Measurements from ENCODE around the gene TMPRSS6.

TMPRSS6 gene

DNA sequence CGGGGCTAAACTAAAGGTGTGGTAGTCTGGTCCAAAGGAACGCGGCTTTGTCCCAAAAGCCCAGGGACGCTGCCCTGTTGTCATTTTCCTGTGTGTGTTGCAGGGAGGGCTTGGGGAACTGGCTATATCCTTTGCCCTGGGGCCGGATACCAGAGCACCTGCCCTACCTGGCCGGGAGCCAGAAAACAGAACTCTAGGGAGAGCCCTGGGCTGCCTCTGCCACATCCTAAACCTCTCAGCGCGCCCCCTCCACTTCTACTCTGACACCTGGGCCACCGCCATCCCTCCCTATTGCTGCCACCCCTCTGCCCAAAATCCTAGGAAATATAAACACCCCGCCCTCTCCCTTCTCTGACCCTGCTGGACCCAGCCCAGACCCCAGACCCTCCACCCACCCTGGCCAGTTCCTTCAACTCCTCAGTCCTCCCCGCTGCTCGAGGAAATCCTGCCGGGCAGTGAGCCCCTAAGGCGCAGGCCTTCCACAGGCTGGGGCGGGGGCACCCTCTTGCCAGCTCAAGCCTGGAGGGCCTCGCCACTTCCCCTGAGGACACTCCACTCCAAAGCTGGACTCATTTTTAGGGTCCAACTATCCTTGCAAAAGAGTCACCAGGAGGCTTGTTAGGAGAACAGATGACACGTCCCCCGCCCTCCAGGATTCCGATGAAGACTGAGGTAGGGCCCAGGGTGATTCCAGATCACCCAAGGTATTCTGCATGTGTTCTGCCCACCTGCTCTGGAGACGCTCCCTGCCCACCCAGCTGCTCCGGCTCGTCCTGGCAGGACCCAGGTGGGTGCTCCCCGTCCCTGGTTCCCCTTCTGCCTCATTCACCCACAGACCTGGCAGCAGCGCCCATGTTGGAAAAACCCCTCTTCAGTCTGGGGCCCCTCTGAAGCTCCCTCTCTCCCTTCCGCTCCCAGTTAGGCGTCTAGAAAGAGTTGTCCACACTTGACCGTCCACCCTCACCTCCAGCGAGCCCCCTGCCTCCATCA, 45.8 kb downstream of the TMPRSS6 start:
- DNase-seq = peak; percentile 61

DNA sequence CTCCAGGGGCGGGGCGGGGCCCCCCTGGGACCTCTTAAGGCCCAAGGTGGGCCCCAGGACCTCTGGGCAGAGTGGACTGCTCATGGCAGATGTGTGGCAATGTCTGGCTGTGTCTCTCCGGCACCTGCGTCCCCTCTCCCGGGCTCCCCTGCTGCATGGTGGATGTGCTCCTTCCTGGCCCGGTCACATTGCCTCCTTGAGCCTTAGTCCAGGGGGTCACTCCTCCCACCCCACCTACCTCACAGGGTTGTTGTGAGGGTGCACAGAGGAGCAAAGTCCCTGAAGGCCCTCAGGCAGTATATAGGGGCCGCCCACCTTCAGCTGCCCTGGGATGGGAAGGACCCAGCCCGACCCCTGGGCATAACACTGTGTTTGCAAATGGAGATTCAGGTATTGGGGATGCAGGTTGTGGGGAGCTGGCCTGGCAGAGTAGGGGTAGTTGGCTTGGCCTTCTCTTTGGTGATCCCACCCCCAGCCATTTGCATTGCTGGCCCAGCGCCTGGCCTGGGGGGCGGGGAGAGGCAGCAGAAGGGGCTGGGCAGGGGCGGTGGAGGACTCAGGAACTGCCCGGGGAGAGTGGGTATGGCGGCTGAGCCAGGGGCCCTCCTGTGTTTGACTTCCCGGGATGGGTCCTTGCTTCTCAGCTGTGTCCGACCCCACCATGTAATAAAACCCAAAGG, 46.7 kb downstream of the TMPRSS6 start:
- no peak for DNase-seq

DNA sequence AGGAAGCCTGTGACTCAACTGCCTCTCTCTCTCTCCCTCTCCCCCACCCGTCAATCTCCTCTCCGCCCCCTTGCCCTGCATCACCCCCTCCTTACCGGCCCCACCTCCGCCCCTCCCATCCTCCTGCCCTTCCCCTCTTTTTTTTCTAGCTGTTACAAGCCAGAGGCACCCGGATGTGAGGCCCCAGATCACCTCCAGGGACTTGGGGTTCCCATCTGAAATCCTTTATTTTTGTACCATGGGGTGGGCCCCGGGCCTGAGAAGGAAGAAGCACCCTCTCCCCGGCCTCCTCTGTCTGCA, 47.2 kb downstream of the TMPRSS6 start:
- DNase-seq = no peak

DNA sequence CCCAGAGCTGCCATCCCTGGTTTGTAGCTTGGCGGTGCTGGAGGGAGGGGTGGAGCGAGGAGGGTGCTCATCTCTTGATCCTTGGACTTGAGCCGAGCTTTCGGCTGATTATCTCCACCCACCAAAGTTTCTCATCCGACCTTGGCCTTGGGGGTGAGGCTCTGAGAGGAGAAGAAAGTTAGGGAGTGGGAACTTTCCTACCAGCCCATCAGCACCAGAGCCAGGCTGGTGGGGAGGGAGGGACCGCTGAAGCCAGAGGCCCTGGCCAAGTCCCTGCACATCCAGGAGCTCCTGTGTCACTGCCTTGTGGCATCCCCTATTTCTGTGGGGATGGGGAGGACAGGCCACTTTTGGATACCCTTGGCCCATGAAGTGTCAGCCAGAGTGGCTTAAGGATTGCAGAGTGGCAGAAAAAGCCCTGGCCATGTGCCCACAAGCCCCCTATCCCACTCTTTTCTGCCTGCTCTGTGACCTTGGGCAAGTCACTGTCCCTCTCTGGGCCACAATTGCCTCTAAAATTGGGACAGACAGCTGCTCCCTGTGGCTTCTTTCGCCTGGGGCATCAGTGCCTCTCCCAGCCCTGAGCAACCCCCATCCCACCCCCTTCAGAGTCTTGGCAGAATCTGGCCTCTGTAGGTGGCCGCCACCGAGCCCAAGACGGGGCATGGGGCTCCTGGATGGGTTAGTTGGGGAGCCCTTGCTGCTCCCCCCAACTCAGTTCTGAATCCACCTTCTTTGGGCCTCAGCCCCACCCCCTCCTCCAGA, 47.7 kb downstream of the TMPRSS6 start:
- no peak for DNase-seq

DNA sequence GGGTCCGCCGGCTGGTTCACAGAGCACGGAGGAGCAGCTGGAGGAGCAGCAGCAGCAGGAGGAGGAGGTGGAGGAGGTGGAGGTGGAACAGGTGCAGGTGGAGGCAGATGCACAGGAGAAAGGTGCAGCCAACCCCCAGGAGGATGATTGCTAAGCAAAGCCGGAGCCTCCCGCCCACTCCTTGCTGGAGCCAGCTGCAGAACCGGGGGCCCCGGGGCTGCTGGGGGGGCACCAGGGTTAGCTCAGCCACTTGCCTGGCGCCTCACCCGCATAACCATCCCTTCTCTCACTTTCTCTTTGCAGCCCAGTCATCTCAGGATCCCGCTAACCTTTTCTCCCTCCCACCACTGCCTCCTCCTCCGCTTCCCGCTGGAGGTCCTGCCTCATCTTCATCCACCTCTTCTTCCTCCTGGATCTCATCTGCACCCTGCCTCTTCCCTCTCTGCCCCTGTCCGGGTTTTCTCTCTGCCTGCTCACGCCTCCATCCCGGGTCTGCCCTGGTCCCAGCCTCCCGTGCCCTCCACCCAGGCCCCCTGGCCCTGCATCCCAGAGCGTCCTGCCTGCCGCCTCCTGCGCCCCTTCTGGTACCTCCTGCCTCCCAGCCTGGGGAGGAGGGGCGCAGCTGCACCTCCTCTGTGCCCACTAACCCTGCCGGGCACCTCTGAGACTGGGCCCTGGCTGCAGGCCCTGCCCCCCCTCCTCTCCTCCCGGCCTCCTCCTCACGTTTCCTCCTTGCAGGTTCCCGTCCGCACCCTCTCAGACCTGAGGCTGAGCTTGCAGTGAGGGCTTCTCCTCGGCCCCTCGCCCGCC, 48.5 kb downstream of the TMPRSS6 start:
- DNase-seq = peak; percentile 27

DNA sequence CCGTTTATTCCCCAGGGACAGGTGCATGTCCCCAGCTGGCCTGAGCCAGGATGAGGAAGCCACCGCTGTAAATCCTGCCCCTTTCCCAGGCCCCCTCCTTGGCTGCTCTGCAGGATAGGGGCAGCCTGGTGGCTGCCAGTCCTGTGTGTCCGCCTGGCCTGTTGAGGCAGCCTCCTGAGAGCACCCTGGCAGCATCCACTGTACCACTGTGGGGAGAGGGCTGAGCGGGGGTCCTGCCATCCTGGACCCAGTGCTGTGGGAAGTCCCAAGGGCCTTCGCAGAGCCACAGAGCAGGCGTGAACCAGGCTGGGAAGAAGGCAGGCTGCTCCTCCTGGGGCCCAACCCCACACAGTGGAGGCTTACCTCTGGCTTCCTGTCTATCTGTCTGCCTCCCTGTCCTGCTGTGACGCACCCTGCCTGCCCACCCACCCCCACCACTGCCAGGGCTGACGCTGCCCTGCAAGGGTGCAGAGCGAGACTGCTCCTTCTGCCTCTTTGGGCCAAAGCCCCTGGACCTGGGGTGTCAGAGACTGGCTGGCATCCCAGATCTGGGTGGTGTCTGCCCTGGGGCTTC, 49.5 kb downstream of the TMPRSS6 start:
- DNase-seq = no peak

DNA sequence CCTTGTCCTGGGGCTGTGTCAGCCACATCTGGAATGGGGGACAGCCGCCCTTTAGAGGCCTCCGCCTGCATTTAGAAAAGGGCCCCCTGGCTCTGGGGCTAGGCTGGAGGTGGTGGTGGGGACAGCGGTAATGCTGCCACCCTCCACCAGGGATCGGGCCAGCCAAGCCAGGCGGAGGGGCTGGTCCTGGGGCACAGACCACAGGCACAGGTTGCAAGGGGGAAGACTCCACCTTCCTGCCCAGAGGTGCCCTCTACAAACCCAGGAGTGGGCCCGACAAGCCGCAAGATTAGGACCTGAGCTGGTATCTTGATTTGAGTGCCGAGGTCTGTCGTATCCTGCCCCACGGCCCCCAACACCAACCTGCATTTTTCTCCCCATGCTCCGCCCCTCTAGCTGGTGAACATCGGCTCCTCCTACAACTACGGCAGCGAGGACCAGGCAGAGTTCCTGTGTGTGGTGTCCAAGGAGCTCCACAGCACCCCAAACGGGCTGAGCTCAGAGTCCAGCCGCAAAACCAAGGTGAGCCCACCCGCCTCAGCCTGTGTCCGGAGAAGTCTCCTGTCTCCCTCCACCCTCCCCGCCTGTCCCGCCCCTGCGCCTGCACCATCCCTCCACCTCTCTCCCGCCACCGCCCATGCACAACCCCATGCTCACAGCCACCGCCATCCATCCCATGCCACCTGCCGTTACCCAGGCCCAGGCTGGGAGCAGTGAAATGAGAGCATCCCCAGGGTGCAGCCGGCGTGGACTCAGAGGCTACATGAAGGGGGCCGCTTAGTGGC, 50.4 kb downstream of the TMPRSS6 start:
- no peak for DNase-seq

DNA sequence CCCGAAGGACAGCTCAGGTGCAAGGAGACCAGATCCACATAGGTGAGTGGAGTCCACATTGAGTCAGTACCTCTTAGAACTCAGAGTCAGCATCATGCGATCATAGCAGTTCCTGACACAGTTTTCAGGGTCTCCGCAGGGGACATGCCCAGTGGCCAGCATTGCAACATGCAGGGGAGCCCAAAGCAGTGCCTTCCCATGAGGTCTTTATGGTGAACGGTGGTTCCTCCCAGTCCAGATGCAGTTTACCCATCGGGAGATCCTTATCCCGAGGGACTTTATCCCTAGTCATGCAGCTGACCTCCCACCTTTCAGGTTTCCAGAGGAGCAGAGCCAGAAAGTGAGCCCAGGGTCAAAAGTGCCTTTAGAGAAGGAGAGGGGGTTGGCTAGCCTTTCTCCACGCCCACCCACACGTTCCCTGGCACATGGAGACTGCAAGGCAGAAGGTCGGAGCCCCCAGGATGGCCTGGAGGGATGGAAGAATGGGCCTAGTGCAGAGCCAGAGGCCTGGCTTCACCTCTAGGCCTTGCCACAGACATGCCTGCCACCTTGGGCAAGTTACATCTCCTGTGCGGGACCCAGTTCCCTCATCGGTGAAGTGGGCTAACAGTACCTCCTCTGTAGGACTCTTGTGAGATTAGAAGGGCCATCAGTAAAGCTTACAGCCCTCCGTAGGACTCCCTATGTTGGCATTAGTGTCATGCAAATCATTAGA, 51.6 kb downstream of the TMPRSS6 start:
- DNase-seq = no peak

DNA sequence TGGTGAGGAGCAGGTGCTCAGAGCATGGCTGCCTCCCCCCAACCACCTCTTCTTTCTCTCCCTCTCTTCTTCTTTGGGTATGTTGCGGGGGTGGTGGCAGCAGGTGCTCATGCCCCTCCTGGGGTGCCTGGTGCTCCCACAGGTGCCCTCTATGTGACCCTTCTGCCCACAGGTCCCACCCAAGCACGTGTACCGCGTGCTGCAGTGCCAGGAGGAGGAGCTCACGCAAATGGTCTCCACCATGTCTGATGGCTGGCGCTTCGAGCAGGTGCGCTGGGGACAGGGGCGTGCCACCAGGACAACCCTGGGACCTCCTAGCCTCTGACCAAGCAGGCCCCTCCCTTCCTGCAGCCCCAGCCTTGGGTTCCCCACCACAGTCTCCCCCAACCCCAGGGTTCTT, 52.3 kb downstream of the TMPRSS6 start:
- no peak for DNase-seq

DNA sequence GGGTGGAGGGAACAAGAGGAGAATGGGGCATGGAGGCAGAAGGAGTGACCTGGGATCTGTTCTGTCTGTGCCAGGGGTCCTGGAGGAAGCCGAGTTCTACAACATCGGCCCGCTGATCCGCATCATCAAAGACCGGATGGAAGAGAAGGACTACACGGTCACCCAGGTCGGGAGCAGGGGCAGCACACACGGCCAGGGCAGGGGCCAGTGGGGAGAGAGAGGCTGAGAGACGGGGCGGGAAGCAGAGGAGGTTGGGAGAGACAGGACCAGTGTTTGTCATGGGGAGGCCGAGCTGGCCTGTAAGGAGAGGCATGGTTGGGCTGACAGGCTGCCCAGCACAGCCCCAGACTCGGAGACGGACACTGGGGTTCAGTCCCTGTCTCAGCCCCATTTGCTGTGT, 53.3 kb downstream of the TMPRSS6 start:
- DNase-seq = no peak

DNA sequence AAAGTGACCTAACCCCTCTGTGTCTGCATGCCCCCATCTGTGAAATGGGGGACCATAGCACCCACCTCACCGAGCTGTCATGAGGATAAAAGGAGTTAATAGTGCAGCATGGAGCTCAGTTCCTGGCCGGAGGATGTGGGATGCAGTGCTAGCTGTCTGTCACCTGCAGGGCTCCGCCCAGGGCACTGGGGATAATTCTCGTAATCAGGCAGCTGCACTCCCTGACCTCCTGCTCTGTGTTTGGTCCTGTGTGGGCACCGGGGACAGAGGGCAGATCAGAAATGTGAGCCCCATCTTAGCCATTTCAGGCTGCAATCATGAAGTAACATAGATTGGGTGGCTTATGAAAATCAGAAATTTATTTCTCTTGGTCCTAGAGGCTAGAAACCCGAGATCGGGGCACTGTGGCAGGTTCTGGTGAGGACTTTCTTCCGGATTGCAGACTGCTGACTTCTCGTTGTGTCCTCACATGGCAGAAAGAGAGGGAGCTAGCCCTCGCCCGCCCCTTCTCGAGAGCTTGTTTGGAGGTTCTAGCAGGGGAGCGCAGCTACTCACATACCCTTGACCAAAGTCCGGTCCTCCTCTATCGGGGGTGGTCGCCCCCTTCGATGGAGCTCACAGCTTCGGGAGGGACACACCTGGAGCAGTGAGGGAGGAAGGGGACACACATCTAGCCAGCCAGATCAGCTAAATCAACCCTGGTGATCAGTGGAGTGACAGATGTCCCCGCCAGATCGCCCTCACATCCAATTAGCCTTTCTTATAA, 54.7 kb downstream of the TMPRSS6 start:
- DNase-seq = no peak

DNA sequence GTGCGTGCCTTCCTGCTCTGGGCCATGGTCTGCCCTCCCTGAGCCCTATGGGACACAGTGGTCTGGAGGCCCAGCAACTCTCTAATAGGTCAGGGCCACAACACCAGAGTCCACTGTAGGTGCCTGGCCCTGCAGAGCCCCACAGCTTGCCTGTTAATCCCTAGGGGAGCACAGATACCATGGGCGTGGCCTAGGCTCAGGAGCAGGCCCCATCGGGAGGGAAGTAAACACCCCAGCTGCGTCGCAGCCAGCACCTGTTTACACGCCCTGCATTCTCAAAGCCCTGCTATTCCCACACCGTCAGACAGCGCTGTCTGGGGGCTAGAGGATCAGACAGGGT, 55.5 kb downstream of the TMPRSS6 start:
- DNase-seq = peak; percentile 17

DNA sequence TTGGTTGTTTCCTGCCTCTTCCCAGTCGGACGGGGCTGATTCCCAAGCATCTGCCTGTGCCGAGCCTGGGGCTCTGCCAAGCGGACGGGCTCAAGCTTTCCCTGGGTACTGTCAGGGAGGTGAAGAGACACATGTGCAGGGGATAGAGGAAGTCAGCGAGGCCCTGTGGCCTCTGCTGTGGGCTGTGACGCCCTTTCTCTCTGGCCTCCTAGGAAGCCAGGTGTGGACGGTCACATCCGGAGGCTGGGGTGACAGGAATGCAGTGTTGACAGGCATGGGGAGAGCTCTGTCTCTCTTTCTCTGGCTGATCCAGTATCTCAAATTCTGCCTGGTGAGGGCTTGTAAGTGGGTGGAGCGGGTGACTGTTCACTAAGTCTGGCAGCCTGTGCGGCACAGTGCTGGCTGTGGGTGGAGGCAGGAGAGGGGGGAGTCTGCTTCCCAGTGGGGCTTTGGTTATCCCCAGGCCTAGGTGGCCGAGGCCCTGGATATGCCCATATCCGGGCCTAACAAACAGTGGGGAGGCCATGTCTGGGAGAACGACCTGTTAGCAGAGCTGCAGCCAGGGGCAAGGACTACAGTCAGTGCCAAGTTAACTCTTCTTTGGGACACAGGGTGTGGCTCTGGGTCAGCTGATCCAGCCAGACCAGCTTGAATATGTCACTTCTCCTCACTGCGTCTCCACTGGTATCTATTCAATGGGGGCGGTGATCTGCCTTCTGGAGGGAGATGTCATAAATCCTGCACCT, 56.0 kb downstream of the TMPRSS6 start:
- no peak for DNase-seq

DNA sequence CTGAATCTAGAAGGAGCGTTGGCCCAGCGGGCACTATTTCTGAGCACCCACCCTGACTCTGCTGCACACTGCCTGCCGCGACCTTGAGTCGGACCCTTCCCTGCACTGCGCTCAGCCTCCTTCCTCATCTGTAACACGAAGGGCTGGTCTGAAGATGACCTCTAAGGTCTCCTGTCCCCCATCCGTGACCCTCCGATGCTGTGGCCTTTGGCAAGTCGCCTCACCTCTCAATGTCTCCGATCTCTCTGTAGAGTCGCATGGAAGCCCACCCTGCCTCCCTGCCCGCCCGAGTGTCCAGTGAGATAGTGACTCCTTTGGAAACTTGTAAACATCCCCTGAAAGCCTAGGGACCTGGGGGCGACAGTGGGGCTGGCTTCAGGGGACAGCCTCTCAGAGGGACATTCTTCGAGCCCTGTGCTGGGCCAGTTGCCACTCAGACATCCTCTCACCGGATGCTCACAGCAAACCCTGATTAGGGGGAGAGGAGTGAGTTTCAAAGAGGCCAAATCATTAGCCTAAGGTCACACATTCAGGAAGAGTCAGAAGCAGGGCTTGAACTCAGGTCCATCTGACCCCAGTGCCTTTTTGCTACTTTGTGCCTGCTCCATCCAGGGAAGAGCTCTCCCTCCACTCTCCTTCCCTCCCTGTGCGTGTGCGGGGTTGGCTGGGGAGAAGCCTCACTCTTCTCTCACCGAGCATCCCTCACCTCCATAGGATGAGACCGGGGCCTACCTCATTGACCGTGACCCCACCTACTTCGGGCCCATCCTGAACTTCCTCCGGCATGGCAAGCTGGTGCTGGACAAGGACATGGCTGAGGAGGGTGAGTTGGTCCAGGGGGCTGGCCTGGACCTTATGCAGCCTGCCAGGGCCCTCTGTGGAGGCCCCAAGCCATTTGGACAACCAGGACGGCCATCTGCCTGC, 56.9 kb downstream of the TMPRSS6 start:
- no peak for DNase-seq

DNA sequence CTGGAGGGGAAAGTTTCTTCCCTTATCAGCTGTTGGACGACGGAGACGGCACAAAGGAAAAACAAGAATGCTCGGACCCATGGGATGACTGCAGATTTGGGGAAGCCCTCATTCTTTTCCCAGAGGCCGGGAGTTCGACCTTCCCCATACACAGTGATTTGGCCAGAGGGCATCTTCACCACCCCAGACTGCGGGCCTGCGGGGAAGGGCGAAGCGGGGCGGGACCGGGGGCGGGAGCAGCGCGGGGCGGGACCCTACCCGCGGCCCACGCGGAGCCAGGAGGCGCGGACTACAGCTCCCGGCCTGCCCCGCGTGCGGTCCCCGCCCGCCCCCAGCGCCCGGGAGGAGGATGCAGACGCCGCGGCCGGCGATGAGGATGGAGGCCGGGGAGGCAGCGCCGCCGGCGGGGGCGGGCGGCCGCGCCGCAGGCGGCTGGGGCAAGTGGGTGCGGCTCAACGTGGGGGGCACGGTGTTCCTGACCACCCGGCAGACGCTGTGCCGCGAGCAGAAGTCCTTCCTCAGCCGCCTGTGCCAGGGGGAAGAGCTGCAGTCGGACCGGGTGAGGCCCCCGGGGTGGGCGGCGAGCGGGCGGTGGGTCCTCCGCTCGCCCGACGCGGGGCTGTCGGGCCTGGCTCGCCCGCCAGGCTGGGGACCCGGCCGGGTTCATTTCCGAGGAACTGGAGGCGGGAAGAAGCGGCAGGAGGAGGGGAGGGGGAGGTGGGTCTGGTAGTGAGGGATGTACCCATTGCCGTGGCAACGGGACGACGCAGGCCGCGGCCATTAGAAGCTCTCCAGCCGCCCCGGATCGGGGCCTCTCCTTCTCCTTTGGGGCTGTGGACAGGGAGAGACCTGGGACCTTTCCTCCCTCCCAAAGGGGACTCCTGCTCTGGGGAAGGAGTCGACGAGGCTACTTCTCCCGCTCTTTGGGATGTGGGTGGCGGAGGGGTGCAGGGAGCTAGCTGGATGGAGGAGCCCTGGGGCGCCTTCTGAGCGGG, 57.8 kb downstream of the TMPRSS6 start, which contains the start of gene KCTD17:
TSS of gene KCTD17 (plus strand) at position 352 of the 995 bp plus-strand sequence. CDS start at position 371, 19 bp downstream.
- DNase-seq = peak; percentile 24

DNA sequence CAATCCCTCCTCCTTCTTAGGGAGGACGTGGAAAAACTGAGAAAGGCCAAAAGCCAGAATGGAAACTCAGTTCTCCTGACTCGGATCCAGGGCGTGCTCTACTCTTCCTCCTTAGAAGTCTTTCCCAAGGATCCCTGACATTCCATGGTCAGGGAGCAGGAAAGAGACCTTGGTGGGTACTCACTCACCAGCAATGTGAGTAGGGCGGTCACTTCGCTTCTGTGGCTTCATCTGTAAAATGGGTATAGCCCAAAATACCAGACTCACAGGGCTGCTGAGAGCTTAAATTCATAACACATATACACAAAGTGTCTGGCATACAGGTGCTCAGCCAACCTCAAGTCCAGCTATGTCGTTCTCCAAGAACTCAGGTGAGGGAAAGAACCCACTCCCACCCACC, 58.6 kb downstream of the TMPRSS6 start:
- DNase-seq = no peak

DNA sequence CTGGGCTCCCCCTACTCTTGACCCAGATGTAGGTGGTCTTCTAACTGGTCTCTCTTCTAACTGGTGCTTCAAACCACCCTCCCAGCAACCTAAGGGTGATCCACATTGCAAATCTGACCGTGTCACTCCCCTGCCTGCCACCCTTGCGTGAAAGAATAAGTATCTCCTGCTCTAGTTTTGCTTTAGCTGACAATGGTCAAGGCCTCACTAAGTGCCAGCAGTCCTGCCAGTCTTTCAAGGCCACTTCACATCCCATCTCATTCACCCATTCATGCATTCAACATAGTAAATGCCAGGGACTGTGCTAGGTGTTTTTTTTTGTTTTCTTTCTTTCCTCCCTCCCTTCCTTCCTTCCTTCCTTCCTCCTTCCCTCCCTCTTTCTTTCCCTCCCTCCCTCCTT, 60.3 kb downstream of the TMPRSS6 start:
- no peak for DNase-seq

Data from NCI-H510A (cell line).